ENCODE measurements around the gene OSM.
"Not testable (repeated sequence)": the region's sequence is repeated elsewhere in the genome, so short reads cannot be mapped to it uniquely, and the experiment has no call there.

The OSM gene

GRCh38 chr22:30234786-30235470 lies 31.7 kb downstream of the OSM start:
- peaks cover 14% of the 10 kb centered on the region for H3K4me1 ChIP-seq (ENCODE audit: control insufficient read depth, insufficient read depth, low read length)
- no peaks in the 10 kb centered on the region for H3K9me3 ChIP-seq (ENCODE audit: control insufficient read depth, insufficient read depth, low read length)
- peak overlapping the region; percentile 57 for H3K9ac ChIP-seq (ENCODE audit: low read depth, low read length)

GRCh38 chr22:30234325-30234724 lies 32.3 kb downstream of the OSM start:
- not testable (repeated sequence) for H3K36me3 ChIP-seq (ENCODE audit: control insufficient read depth, insufficient read depth, low read length); H3K9me3 ChIP-seq (ENCODE audit: control insufficient read depth, insufficient read depth, low read length); H3K27me3 ChIP-seq (ENCODE audit: control insufficient read depth, insufficient read depth, low read length); H3K4me3 ChIP-seq (ENCODE audit: low read depth, low read length); H3K9ac ChIP-seq (ENCODE audit: low read depth, low read length)
- peaks cover 14% of the 10 kb centered on the region for H3K4me1 ChIP-seq (ENCODE audit: control insufficient read depth, insufficient read depth, low read length)

More at GRCh38 chr22:30234786-30235470, 31.7 kb downstream of the OSM start:
- Histone ChIP-seq H3K27me3 (ENCODE audit: control insufficient read depth, insufficient read depth, low read length) (no peaks in the 10 kb centered on the region), H3K36me3 (ENCODE audit: control insufficient read depth, insufficient read depth, low read length) (no peaks in the 10 kb centered on the region), H3K4me3 (ENCODE audit: low read depth, low read length) (no peak overlapping the region)

- Histone ChIP-seq H3K4me1 (ENCODE audit: control insufficient read depth, insufficient read depth, low read length) (peaks cover 14% of the 10 kb centered on the region), H3K36me3 (ENCODE audit: control insufficient read depth, insufficient read depth, low read length) (no peaks in the 10 kb centered on the region), H3K9me3 (ENCODE audit: control insufficient read depth, insufficient read depth, low read length) (no peaks in the 10 kb centered on the region), H3K9ac (ENCODE audit: low read depth, low read length) (no peak overlapping the region), H3K27me3 (ENCODE audit: control insufficient read depth, insufficient read depth, low read length) (no peaks in the 10 kb centered on the region), H3K4me3 (ENCODE audit: low read depth, low read length) (no peak overlapping the region)
These were observed 33.1 kb downstream of the OSM start for GRCh38 chr22:30233582-30233981.

DNA sequence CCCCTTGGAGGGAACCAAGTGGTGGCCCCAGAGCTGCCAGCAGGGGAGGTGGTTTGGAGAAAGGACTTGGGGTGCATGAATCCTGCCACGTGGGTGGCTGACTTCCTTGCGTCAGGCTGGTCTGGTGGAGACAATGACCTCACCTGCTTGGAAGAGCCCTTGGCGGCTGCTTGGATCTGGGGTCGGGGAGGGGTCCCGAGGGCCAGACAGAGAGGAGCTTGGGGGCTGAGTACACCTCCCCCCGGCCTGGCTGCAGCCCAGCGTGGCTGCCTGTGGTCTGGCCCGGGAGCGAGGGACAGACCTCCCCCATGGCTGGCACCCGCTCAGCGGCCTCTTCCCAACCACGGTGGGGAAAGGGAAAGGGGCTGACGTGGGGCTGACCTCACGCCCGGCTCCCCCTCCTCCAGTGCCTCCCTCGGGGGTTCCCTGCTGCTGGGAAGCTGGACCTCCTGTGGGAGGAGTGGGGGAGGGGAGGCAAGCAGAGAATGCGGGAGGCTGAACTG lies 33.9 kb downstream of the OSM start:
- Histone ChIP-seq H3K36me3 (ENCODE audit: control insufficient read depth, insufficient read depth, low read length) (no peaks in the 10 kb centered on the region), H3K4me1 (ENCODE audit: control insufficient read depth, insufficient read depth, low read length) (peaks cover 14% of the 10 kb centered on the region), H3K27me3 (ENCODE audit: control insufficient read depth, insufficient read depth, low read length) (no peaks in the 10 kb centered on the region), H3K4me3 (ENCODE audit: low read depth, low read length) (no peak overlapping the region), H3K9me3 (ENCODE audit: control insufficient read depth, insufficient read depth, low read length) (no peaks in the 10 kb centered on the region), H3K9ac (ENCODE audit: low read depth, low read length) (no peak overlapping the region)

GRCh38 chr22:30230787-30231461 lies 35.7 kb downstream of the OSM start:
- Histone ChIP-seq H3K4me3 (ENCODE audit: low read depth, low read length) (no peak overlapping the region), H3K9ac (ENCODE audit: low read depth, low read length) (no peak overlapping the region), H3K9me3 (ENCODE audit: control insufficient read depth, insufficient read depth, low read length) (no peaks in the 10 kb centered on the region), H3K27me3 (ENCODE audit: control insufficient read depth, insufficient read depth, low read length) (no peaks in the 10 kb centered on the region), H3K4me1 (ENCODE audit: control insufficient read depth, insufficient read depth, low read length) (peaks cover 10% of the 10 kb centered on the region), H3K36me3 (ENCODE audit: control insufficient read depth, insufficient read depth, low read length) (no peaks in the 10 kb centered on the region)

DNA sequence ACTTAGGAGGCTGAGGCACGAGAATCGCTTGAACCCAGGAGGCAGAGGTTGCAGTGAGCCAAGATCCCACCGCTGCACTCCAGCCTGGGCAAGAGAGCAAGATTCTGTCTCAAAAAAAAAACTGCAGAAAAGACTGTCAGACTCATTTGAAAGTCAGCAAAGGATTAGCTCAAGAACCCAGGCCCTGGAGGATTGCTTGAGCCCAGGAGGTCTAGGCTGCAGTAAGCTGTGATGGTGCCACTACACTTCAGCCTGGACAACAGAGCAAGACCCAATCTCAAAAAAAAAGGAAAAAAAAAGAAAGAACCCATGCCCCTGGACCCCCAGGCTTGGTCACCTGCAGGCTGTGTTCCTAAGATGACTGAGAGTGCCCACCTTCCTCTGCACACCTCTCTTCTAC lies 36.3 kb downstream of the OSM start:
- H3K27me3 ChIP-seq (ENCODE audit: control insufficient read depth, insufficient read depth, low read length), result no peaks in the 10 kb centered on the region
- H3K9ac ChIP-seq (ENCODE audit: low read depth, low read length), result no peak overlapping the region
- H3K4me3 ChIP-seq (ENCODE audit: low read depth, low read length), result no peak overlapping the region
- H3K4me1 ChIP-seq (ENCODE audit: control insufficient read depth, insufficient read depth, low read length), result peaks cover 10% of the 10 kb centered on the region
- no peaks in the 10 kb centered on the region for H3K9me3 ChIP-seq (ENCODE audit: control insufficient read depth, insufficient read depth, low read length)
- no peaks in the 10 kb centered on the region for H3K36me3 ChIP-seq (ENCODE audit: control insufficient read depth, insufficient read depth, low read length)

- H3K36me3 ChIP-seq (ENCODE audit: control insufficient read depth, insufficient read depth, low read length), result no peaks in the 10 kb centered on the region
- H3K9ac ChIP-seq (ENCODE audit: low read depth, low read length), result no peak overlapping the region
- H3K27me3 ChIP-seq (ENCODE audit: control insufficient read depth, insufficient read depth, low read length), result no peaks in the 10 kb centered on the region
- H3K4me1 ChIP-seq (ENCODE audit: control insufficient read depth, insufficient read depth, low read length), result peaks cover 6% of the 10 kb centered on the region
- no peak overlapping the region for H3K4me3 ChIP-seq (ENCODE audit: low read depth, low read length)
- H3K9me3 ChIP-seq (ENCODE audit: control insufficient read depth, insufficient read depth, low read length), result no peaks in the 10 kb centered on the region
These were observed 37.9 kb downstream of the OSM start for GRCh38 chr22:30228509-30229359.

GRCh38 chr22:30227438-30228228 lies 39.0 kb downstream of the OSM start:
- no peaks in the 10 kb centered on the region for H3K36me3 ChIP-seq (ENCODE audit: control insufficient read depth, insufficient read depth, low read length)
- H3K9me3 ChIP-seq (ENCODE audit: control insufficient read depth, insufficient read depth, low read length), result no peaks in the 10 kb centered on the region
- no peak overlapping the region for H3K4me3 ChIP-seq (ENCODE audit: low read depth, low read length)
- no peak overlapping the region for H3K9ac ChIP-seq (ENCODE audit: low read depth, low read length)
- no peaks in the 10 kb centered on the region for H3K27me3 ChIP-seq (ENCODE audit: control insufficient read depth, insufficient read depth, low read length)
- peaks cover 2% of the 10 kb centered on the region for H3K4me1 ChIP-seq (ENCODE audit: control insufficient read depth, insufficient read depth, low read length)

DNA sequence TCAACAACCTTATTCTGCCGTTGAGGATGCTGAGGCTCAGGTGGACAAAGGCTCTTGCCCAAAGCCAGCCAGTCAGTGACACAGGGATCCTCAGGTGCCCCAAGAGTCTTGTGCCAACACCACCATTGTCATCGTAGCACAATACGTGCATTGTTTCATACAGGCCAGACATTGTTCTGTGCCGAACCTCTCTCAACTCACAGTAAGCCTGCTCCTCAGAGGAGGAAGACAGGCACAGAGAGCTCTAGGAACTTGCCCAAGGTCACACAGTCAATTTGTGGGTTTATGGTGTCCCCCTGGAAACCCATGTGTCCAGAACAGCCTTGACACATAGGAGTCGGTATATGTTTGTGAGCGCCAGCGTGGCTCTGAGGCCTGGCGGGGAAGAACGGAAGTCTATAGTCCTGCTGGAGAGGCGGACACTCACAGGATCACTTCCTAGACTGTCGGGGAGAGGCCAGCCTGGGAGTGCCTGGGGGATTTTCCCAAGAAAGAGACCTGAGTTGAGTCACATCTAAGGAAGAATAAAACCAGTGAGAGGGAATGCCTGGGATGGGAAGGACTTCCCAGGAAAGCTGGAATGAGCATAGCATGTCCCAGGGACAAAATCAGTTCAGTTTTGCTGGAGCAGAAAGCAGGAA lies 40.3 kb downstream of the OSM start:
- no peak overlapping the region for H3K4me3 ChIP-seq (ENCODE audit: low read depth, low read length)
- H3K9ac ChIP-seq (ENCODE audit: low read depth, low read length), result peak overlapping the region; percentile 24
- H3K4me1 ChIP-seq (ENCODE audit: control insufficient read depth, insufficient read depth, low read length), result peaks cover 2% of the 10 kb centered on the region
- H3K9me3 ChIP-seq (ENCODE audit: control insufficient read depth, insufficient read depth, low read length), result no peaks in the 10 kb centered on the region
- H3K27me3 ChIP-seq (ENCODE audit: control insufficient read depth, insufficient read depth, low read length), result no peaks in the 10 kb centered on the region
- H3K36me3 ChIP-seq (ENCODE audit: control insufficient read depth, insufficient read depth, low read length), result no peaks in the 10 kb centered on the region

- no peak overlapping the region for H3K9ac ChIP-seq (ENCODE audit: low read depth, low read length)
- H3K36me3 ChIP-seq (ENCODE audit: control insufficient read depth, insufficient read depth, low read length), result no peaks in the 10 kb centered on the region
- peaks cover 2% of the 10 kb centered on the region for H3K4me1 ChIP-seq (ENCODE audit: control insufficient read depth, insufficient read depth, low read length)
- no peaks in the 10 kb centered on the region for H3K27me3 ChIP-seq (ENCODE audit: control insufficient read depth, insufficient read depth, low read length)
- no peaks in the 10 kb centered on the region for H3K9me3 ChIP-seq (ENCODE audit: control insufficient read depth, insufficient read depth, low read length)
- no peak overlapping the region for H3K4me3 ChIP-seq (ENCODE audit: low read depth, low read length)
These were observed 41.3 kb downstream of the OSM start for GRCh38 chr22:30225220-30225927.

Data from iPS-15b (cell line).